Gastroesophageal sphincter (tissue), 3 donors: Measurements from ENCODE around the gene ARX.

Experiments used
- CTCF ChIP-seq, 4 experiments: fragments of 200-600 bp in 2 of 4; fragments of 450-650 bp in 2 of 4; sonication (generic) in 1 of 4; IDR thresholded peaks; one replicate each; pipeline ENCODE4 v1.5.1; 2017 to 2019; ENCODE audit warnings: antibody characterized with exemption in 4 of 4, mild to moderate bottlenecking in 2 of 4, moderate library complexity in 2 of 4
- EP300 ChIP-seq: sonication (generic); formaldehyde crosslinking; IDR thresholded peaks from one replicate; pipeline ENCODE4 v1.6.1; 2017; ENCODE audit warnings: antibody characterized with exemption, mild to moderate bottlenecking
- POLR2A ChIP-seq, 2 donors: fragments of 450-650 bp; IDR thresholded peaks; one replicate each; pipeline ENCODE4 v1.6.1; 2017; ENCODE audit warnings: antibody characterized with exemption in 2 of 2, mild to moderate bottlenecking in 2 of 2, moderate library complexity in 1 of 2
- POLR2AphosphoS5 ChIP-seq: sonication (generic); formaldehyde crosslinking; IDR thresholded peaks from one replicate; pipeline ENCODE4 v1.6.1; 2017; ENCODE audit warnings: antibody characterized with exemption

GRCh38 chrX:25059273-25059672 is 43.5 kb upstream of the ARX start:
- TF ChIP-seq POLR2A (IDR thresholded peaks at IDR 0.05) (no peak), CTCF (IDR thresholded peaks at IDR 0.05) (no peak), POLR2AphosphoS5 (no peak), EP300 (no peak)
